Measurements from ENCODE around the gene ABCA9.

GRCh38 chr17:69042308-69042707 is 18.4 kb downstream of the ABCA9 start:
- TF ChIP-seq CTCF (IDR thresholded peaks at IDR 0.05; ENCODE audit: low read depth, low read length): no peak
- no peak for TF ChIP-seq MAX (IDR thresholded peaks at IDR 0.05; ENCODE audit: low read depth, low read length)
- no peak for TF ChIP-seq POLR2A (IDR thresholded peaks at IDR 0.05; ENCODE audit: extremely low read depth, insufficient read length)
- no peak for TF ChIP-seq MYC (IDR thresholded peaks at IDR 0.05; ENCODE audit: low read depth, low read length)

Measured in NB4 (cell line).